Lung (tissue), 12 donors: Measurements from ENCODE around the gene LIN9. TPM values are rescaled to one million over a fixed set of nuclear protein-coding genes. Genes with fewer than 3 reads are reported as not detected.

Source experiments
- ATAC-seq: fragments of 200-7000 bp; cut with Tn5 transposase; one replicate; pipeline ENCODE4 v1.9.1; 2020; ENCODE audit warnings: moderate number of reproducible peaks; ENCODE audit not compliant: insufficient read depth, low FRiP score
- DNase-seq, 3 donors: peaks; one replicate each; pipeline ENCODE4 v3.0.0-alpha.2; 2013 to 2017
- H3K27ac ChIP-seq, 2 donors: one replicate each; pipeline ENCODE4 v1.5.1; 2013; ENCODE audit warnings: mild to moderate bottlenecking in 2 of 2, moderate library complexity in 2 of 2, control low read depth in 1 of 2, inconsistent platforms in 1 of 2, low read depth in 1 of 2, low read length in 1 of 2
- H3K27me3 ChIP-seq, 3 donors: one replicate each; pipeline ENCODE4 v1.5.1; 2013; ENCODE audit warnings: low read length in 2 of 3; ENCODE audit not compliant: control insufficient read depth in 3 of 3, insufficient read depth in 3 of 3
- H3K36me3 ChIP-seq, 4 donors: one replicate each; pipeline ENCODE4 v1.5.1; 2013; ENCODE audit warnings: low read length in 4 of 4, mild to moderate bottlenecking in 1 of 4, moderate library complexity in 1 of 4; ENCODE audit not compliant: control insufficient read depth in 4 of 4, insufficient read depth in 4 of 4
- H3K4me1 ChIP-seq, 5 donors: one replicate each; pipeline ENCODE4 v1.5.1; 2013; ENCODE audit warnings: low read length in 5 of 5, mild to moderate bottlenecking in 2 of 5, moderate library complexity in 1 of 5; ENCODE audit not compliant: control insufficient read depth in 5 of 5, insufficient read depth in 5 of 5
- H3K4me3 ChIP-seq: one replicate; pipeline ENCODE4 v1.5.1; 2013; ENCODE audit warnings: mild to moderate bottlenecking, control low read depth, moderate library complexity
- H3K9ac ChIP-seq, 2 donors: one replicate each; pipeline ENCODE4 v1.5.1; 2013; ENCODE audit warnings: low read length in 2 of 2, control low read depth in 1 of 2; ENCODE audit not compliant: insufficient read depth in 1 of 2
- H3K9me3 ChIP-seq, 4 donors: one replicate each; pipeline ENCODE4 v1.5.1; 2013; ENCODE audit warnings: low read length in 3 of 4, mild to moderate bottlenecking in 1 of 4, moderate library complexity in 1 of 4; ENCODE audit not compliant: control insufficient read depth in 4 of 4, insufficient read depth in 3 of 4
- WGBS, 2 donors: extraction: QIAGEN DNeasy Blood & Tissue Kit; methylation state at CpG; one replicate each; pipeline ENCODE4 v1.1.7; 2013; 5-methylcytosine and 5-hydroxymethylcytosine counted together
- polyA plus RNA-seq, 2 donors: library from polyadenylated mRNA; stranded (reverse); fragments of 200-250 nt; gene quantifications; one replicate each; pipeline ENCODE4 v1.2.1, GENCODE V29; 2013
- total RNA-seq, 2 donors: library from RNA; depleted of rRNA in 1 of 2; stranded (reverse); fragments of >200 nt in 1 of 2; gene quantifications; one replicate each; pipeline ENCODE4 v1.2.1, GENCODE V29; 2014 to 2021
- TF ChIP-seq, protein P1 (sequence below): IDR thresholded peaks from 2 replicates; pipeline ENCODE4 v1.5.1; 2012; ENCODE audit warnings: mild to moderate bottlenecking; ENCODE audit errors: control extremely low read depth, extremely low read depth
- donor health status: control.
- donor health status: control.
- donor health status: Bipolar disorder and iron deficiency.
- donor health status: healthy.
- donor health status: DM: yes; HTN: yes; CAD: no.

Gene LIN9
- total and polyA plus RNA-seq, 4 donors = 1.4 to 9.7 (median 2.4) TPM

GRCh38 chr1:226355016-226355415 lies 46.1 kb upstream of the LIN9 start:
- 94 to 98% methylated on average over 10 of the region's 10 CpGs for WGBS, 2 donors
- TF ChIP-seq, protein P1, sequence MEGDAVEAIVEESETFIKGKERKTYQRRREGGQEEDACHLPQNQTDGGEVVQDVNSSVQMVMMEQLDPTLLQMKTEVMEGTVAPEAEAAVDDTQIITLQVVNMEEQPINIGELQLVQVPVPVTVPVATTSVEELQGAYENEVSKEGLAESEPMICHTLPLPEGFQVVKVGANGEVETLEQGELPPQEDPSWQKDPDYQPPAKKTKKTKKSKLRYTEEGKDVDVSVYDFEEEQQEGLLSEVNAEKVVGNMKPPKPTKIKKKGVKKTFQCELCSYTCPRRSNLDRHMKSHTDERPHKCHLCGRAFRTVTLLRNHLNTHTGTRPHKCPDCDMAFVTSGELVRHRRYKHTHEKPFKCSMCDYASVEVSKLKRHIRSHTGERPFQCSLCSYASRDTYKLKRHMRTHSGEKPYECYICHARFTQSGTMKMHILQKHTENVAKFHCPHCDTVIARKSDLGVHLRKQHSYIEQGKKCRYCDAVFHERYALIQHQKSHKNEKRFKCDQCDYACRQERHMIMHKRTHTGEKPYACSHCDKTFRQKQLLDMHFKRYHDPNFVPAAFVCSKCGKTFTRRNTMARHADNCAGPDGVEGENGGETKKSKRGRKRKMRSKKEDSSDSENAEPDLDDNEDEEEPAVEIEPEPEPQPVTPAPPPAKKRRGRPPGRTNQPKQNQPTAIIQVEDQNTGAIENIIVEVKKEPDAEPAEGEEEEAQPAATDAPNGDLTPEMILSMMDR = no peak
- no peak for ATAC-seq

GRCh38 chr1:226353698-226354525 lies 44.9 kb upstream of the LIN9 start:
- no peak for ATAC-seq
- TF ChIP-seq, protein P1 = no peak
- Histone ChIP-seq H3K27me3 (no peaks in the 10 kb centered on the region), H3K36me3 (peaks cover under 1 to 11% (median 5%) of the 10 kb centered on the region in 4 donors), H3K4me3 (no peak overlapping the region), H3K9me3 (no peaks in the 10 kb centered on the region), H3K4me1 (peaks cover 0 to 11% (median 4%) of the 10 kb centered on the region in 5 donors), H3K9ac (no peak overlapping the region), H3K27ac (peak overlapping the region in 1 of 2 donors; percentile 30)
- 77 to 79% methylated on average over 15 of the region's 15 CpGs for WGBS, 2 donors
- DNase-seq = no peak

More at GRCh38 chr1:226355016-226355415, 46.1 kb upstream of the LIN9 start:
- Histone ChIP-seq H3K4me1 (peaks cover 0 to 7% (median 2%) of the 10 kb centered on the region in 5 donors), H3K4me3 (no peak overlapping the region), H3K27me3 (no peaks in the 10 kb centered on the region), H3K9ac (no peak overlapping the region), H3K27ac (no peak overlapping the region), H3K9me3 (peaks cover 0 to under 1% (median 0%) of the 10 kb centered on the region in 4 donors), H3K36me3 (peaks cover 3 to 15% (median 6%) of the 10 kb centered on the region in 4 donors)
- no peak for DNase-seq

GRCh38 chr1:226351709-226352108 lies 42.7 kb upstream of the LIN9 start:
- H3K27me3 ChIP-seq = no peaks in the 10 kb centered on the region
- H3K4me3 ChIP-seq = no peak overlapping the region
- DNase-seq = no peak
- H3K4me1 ChIP-seq = peaks cover 0 to 11% (median 4%) of the 10 kb centered on the region in 5 donors
- ATAC-seq = no peak
- H3K27ac ChIP-seq = no peak overlapping the region
- WGBS, 2 donors = 78 to 85% methylated on average over 3 of the region's 3 CpGs
- H3K9ac ChIP-seq = no peak overlapping the region
- TF ChIP-seq, protein P1 = no peak
- peaks cover 0 to 3% (median 0%) of the 10 kb centered on the region in 4 donors for H3K36me3 ChIP-seq
- H3K9me3 ChIP-seq = no peaks in the 10 kb centered on the region
